ENCODE measurements around the gene PYGO1.
"Not testable (repeated sequence)": the region's sequence is repeated elsewhere in the genome, so short reads cannot be mapped to it uniquely, and the experiment has no call there.

PYGO1 gene

DNA sequence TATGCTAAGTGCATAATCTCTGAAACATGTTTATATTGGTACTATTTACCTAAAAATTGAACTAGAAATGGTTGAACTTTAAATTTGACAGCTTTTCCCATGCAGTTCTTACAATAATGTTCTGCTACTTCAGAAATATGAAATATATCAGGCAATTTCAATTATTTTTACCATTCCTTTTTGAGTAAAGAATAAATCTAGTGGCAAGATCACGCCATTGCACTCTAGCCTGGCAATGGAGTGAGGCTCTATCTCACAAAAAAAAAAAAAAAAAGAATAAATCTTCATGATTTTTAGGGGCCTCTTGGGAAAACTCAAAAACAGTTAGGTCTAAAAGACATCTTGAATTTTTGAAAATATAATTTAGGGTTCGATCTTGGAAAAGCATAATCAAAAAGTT, 69.5 kb downstream of the PYGO1 start:
- no peak for DNase-seq (ENCODE audit: low read depth, low spot score)
- CTCF ChIA-PET, result interaction anchor here (8.9 kb wide), 1 partner anchor 9 kb away, joined by 77 read pairs; no protein-coding TSS in a partner anchor
- POLR2A ChIA-PET, result no interaction called here
- TF ChIP-seq, protein P1, sequence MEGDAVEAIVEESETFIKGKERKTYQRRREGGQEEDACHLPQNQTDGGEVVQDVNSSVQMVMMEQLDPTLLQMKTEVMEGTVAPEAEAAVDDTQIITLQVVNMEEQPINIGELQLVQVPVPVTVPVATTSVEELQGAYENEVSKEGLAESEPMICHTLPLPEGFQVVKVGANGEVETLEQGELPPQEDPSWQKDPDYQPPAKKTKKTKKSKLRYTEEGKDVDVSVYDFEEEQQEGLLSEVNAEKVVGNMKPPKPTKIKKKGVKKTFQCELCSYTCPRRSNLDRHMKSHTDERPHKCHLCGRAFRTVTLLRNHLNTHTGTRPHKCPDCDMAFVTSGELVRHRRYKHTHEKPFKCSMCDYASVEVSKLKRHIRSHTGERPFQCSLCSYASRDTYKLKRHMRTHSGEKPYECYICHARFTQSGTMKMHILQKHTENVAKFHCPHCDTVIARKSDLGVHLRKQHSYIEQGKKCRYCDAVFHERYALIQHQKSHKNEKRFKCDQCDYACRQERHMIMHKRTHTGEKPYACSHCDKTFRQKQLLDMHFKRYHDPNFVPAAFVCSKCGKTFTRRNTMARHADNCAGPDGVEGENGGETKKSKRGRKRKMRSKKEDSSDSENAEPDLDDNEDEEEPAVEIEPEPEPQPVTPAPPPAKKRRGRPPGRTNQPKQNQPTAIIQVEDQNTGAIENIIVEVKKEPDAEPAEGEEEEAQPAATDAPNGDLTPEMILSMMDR (IDR thresholded peaks at IDR 0.05; ENCODE audit: insufficient read depth, low read length, missing control alignments), result no peak
- no peak overlapping the region for H3K4me3 ChIP-seq (ENCODE audit: low read depth, low read length)

DNA sequence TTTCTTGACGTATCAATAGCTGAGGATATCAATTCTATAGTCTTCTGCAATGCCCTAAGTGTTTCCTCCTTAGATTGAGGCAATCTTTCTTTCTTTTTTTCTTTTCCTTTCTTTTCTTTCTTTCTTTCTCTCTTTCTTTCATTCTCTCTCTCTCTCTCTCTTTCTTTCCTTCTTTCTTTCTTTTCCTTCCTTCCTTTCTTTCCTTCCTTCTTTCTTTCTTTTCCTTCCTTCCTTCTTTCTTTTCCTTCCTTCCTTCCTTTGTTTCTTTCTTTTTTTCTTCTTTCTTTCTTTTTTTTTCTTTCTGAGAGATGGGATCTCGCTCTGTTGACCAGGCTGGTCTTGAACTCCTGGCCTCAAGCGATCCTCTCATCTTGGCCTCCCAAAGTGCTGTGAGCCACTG, 70.1 kb downstream of the PYGO1 start:
- ChIA-PET CTCF (interaction anchor here (1.0 to 8.9 kb wide), 3 partner anchors 10 to 131 kb away, joined by 3 to 77 read pairs (median 4); no protein-coding TSS in a partner anchor), POLR2A (no interaction called here)
- TF ChIP-seq, protein P1 (IDR thresholded peaks at IDR 0.05; ENCODE audit: insufficient read depth, low read length, missing control alignments), result no peak
- no peak overlapping the region for H3K4me3 ChIP-seq (ENCODE audit: low read depth, low read length)
- DNase-seq (ENCODE audit: low read depth, low spot score), result no peak

DNA sequence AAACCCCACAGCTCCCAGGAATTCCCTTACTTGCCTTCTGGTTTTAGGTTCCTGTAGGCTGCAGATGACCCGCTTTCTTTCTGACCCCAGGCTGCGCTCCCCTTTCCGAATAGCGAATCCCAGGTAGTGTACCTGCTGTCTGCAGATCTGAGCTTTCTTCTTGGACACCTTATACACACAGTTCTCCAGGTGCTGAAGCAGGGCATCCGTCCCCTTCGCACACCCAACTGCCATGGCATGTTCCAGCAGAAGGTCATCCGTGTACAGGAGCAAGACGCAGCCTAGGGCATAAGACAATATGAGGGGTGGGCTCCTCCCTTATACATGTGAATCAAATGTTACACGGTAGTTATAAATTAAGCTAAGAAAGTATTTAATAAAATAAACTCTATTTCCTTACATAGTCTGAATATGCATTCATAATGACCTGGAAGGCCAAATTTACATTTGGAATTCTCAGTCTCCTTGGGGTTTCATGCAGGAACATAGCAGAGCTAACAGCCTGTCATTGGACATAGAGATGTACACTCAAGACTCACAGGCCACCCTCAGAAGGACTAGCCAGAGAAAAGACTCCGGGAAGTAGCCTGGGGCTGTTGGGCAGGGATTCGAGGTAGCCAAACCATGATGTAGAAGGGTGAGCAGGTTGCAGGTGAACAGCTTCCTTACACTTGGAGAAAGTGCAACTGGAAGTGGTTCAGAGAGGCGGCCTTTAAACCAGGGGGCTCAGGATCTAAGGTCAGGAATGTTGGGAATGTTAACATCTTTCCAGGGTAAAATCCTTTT, 72.0 kb downstream of the PYGO1 start:
- no peak overlapping the region for H3K4me3 ChIP-seq (ENCODE audit: low read depth, low read length)
- ChIA-PET POLR2A (no interaction called here), CTCF (interaction anchor here (0.8 to 8.9 kb wide), 6 partner anchors 12 to 132 kb away, joined by 3 to 77 read pairs (median 4); no protein-coding TSS in a partner anchor)
- DNase-seq (ENCODE audit: low read depth, low spot score), result no peak
- TF ChIP-seq, protein P1 (IDR thresholded peaks at IDR 0.05; ENCODE audit: insufficient read depth, low read length, missing control alignments), result no peak

- TF ChIP-seq, protein P1 (IDR thresholded peaks at IDR 0.05; ENCODE audit: insufficient read depth, low read length, missing control alignments), result no peak
- CTCF ChIA-PET, result interaction anchor here (1.3 to 8.9 kb wide), 3 partner anchors 12 to 127 kb away, joined by 3 to 77 read pairs (median 13); no protein-coding TSS in a partner anchor
- DNase-seq (ENCODE audit: low read depth, low spot score), result no peak
- POLR2A ChIA-PET, result no interaction called here
- no peak overlapping the region for H3K4me3 ChIP-seq (ENCODE audit: low read depth, low read length)
These were observed 72.7 kb downstream of the PYGO1 start for GRCh38 chr15:55515491-55515890.

GRCh38 chr15:55514414-55514850, 73.7 kb downstream of the PYGO1 start:
- CTCF ChIA-PET, result interaction anchor here (1.3 to 8.9 kb wide), 5 partner anchors 12 to 128 kb away, joined by 3 to 77 read pairs (median 4); no protein-coding TSS in a partner anchor
- no peak overlapping the region for H3K4me3 ChIP-seq (ENCODE audit: low read depth, low read length)
- POLR2A ChIA-PET, result no interaction called here
- TF ChIP-seq, protein P1 (IDR thresholded peaks at IDR 0.05; ENCODE audit: insufficient read depth, low read length, missing control alignments), result no peak
- no peak for DNase-seq (ENCODE audit: low read depth, low spot score)

- CTCF ChIA-PET, result interaction anchor here (1.3 to 8.9 kb wide), 4 partner anchors 12 to 128 kb away, joined by 4 to 77 read pairs (median 8); no protein-coding TSS in a partner anchor
- POLR2A ChIA-PET; H3K4me3 ChIP-seq (ENCODE audit: low read depth, low read length); DNase-seq (ENCODE audit: low read depth, low spot score): not testable (repeated sequence)
- TF ChIP-seq, protein P1 (IDR thresholded peaks at IDR 0.05; ENCODE audit: insufficient read depth, low read length, missing control alignments), result peak; percentile 31
These were observed 74.3 kb downstream of the PYGO1 start for GRCh38 chr15:55513621-55514413.

All from AG04449 (cell line).